OCI-LY7 (cell line): Measurements from ENCODE around the gene ZBTB16.

Experiments used
- CTCF ChIP-seq: fragments of 200-600 bp; sonication (generic); conservative IDR thresholded peaks from 2 replicates; pipeline ENCODE4 v1.5.1; 2014; ENCODE audit warnings: mild to moderate bottlenecking, antibody characterized with exemption, low read length, moderate library complexity, mixed read lengths
- EZH2phosphoT487 ChIP-seq: fragments of 200-600 bp; sonication (generic); IDR thresholded peaks from 2 replicates; pipeline ENCODE4 v1.6.1; 2018; ENCODE audit warnings: low read depth, borderline replicate concordance, mild to moderate bottlenecking, mixed run types, antibody characterized with exemption, low read length, moderate library complexity, mixed read lengths

- no peak for TF ChIP-seq CTCF
- no peak for TF ChIP-seq EZH2phosphoT487
Measured at GRCh38 chr11:114070464-114071139, 11.1 kb downstream of the ZBTB16 start.
